Measurements from ENCODE around the gene ACSM4.

ACSM4 gene

DNA sequence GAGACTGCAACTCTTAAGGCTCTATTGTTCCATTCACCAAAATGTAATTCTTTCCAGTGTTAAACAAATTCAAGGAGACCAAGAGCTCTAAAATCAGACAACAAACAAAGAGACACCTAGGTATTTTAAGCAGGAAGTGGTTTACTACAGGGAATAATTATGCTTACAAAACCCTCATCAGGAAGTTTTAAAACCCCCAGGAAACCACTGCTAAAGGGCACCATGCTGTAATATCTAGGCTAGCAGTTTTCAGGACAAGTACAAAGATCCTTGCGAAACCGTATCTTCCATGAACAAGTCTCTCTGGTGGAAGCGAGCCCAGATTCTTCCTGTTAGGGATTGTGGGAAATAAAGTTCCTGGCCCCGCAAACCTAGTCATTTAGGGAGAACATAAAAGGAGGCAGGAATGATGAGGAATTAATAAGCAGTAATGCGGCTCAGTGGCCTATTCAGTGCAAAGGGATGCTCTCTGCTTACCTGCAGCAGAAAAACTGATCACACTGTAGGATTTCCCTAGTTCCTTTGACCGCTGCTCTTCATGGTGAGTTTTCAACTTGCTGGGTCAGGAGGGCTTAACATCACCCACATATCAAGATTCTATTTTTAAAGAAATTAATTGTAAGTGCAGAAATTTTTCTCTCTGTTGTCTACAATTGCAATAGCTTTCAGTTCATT lies 42.8 kb downstream of the ACSM4 start:
- no peak for DNase-seq (ENCODE audit: low read depth in 1 of 2, low spot score in 1 of 2)
- in situ Hi-C loops (cut with HindIII; ENCODE audit: low pct_unique_long_range_greater_than_20kb, low sequenced_read_pairs): no loop called here
- TF ChIP-seq JUND (IDR thresholded peaks at IDR 0.05; ENCODE audit: low read depth): no peak

DNA sequence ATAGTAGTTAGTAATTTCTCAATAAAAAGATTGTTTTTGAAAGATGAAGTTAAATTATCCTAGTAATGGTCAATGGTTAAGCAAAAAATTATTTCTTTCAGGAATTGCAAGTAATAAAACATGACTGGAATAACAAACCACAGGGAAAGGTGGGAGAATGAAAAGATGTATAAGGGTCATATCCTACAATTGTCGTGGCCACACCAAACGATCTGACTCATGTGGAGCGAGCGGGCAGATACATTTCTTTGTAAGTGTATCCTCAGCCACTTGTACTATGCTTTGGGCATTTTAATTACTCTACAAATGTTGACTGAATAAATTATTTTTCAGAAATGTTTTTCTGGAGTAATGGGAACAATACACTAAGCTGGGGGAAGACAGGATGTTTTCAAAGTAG lies 45.5 kb downstream of the ACSM4 start:
- in situ Hi-C loops (cut with HindIII; ENCODE audit: low pct_unique_long_range_greater_than_20kb, low sequenced_read_pairs): no loop called here

DNA sequence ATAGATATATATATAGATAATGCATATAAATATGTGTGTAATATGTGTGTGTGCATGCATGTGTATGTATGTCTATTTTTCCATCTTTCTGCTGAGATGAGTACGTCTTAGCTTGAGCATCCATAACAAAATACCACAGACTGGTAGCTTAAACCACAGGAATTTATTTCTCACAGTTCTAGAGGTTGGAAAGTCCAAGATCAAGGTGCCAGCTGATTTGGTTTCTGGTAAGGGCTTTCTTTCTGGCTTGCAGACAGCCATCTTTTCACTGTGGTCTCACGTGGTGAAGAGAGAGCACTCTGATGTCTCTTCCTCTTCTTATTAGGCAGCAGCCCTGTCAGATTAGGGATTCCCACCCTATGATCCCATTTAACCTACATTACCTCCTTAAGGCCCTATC lies 47.3 kb downstream of the ACSM4 start:
- TF ChIP-seq JUND (IDR thresholded peaks at IDR 0.05; ENCODE audit: low read depth): no peak
- no peak for DNase-seq (ENCODE audit: low read depth in 1 of 2, low spot score in 1 of 2)
- in situ Hi-C loops (cut with HindIII; ENCODE audit: low pct_unique_long_range_greater_than_20kb, low sequenced_read_pairs): no loop called here

More for the DNA sequence above, 45.5 kb downstream of the ACSM4 start:
- no peak for DNase-seq (ENCODE audit: low read depth in 1 of 2, low spot score in 1 of 2)
- no peak for TF ChIP-seq JUND (IDR thresholded peaks at IDR 0.05; ENCODE audit: low read depth)

DNA sequence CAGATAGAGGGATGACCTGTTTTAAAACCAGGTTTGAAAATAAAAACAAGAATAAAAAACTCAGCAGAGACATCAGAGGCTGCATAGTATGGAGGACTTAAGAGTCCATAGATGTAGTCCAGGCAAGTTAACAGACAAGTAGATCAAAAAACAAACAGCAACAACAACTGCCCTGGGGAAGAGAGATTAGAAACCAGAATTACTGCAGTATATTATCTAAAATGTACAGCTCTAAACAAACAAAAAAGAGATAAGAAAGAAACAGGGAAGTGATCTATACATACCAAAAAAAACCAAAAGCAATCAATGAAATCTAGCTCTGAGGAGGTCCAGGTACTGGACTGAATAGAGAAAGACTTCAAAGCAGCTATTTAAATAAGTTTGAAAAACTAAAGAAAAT lies 48.8 kb downstream of the ACSM4 start:
- in situ Hi-C loops (cut with HindIII; ENCODE audit: low pct_unique_long_range_greater_than_20kb, low sequenced_read_pairs): no loop called here
- DNase-seq (ENCODE audit: low read depth in 1 of 2, low spot score in 1 of 2): no peak

DNA sequence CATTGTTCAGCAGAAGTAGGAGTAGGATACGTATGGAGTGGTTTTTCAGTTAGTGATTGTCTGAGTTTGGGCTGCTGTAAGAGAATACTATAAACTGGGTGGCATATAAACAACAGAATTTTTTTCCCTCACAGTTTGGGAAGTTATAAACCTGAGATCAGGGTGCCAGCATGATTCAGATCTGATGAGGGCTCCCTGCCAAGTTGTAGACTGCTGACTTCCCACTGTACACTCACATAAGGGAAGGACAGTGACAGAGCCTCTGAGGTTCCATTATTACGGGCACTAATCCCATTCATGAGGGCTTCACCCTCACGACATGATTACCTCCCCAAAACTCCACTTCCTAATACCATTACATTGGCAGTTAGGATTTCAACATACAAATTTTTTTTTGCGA lies 50.7 kb downstream of the ACSM4 start:
- DNase-seq (ENCODE audit: low read depth in 1 of 2, low spot score in 1 of 2): no peak
- TF ChIP-seq JUND (IDR thresholded peaks at IDR 0.05; ENCODE audit: low read depth): no peak
- in situ Hi-C loops (cut with HindIII; ENCODE audit: low pct_unique_long_range_greater_than_20kb, low sequenced_read_pairs): no loop called here

More for the DNA sequence above, 48.8 kb downstream of the ACSM4 start:
- no peak for TF ChIP-seq JUND (IDR thresholded peaks at IDR 0.05; ENCODE audit: low read depth)

DNA sequence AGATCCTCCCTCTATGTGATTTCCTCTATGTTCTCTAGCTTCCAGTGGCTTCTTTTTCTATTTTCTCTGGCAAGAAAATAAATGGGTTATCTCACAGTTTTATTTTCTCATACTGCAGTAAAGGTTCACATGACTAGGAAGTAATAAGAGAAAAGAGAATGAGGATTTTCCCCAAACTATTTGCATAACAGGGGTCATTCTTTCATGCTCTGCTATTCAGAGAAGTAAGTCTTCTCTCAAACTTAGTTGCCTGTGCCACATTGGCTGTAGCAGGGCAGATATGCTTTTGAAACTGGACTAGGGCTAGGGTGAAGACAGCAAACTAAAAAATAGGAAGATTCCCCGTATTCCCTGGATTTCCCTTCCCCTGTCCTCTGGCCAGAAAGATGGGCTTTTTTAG lies 57.4 kb downstream of the ACSM4 start:
- no peak for TF ChIP-seq JUND (IDR thresholded peaks at IDR 0.05; ENCODE audit: low read depth)
- no peak for DNase-seq (ENCODE audit: low read depth in 1 of 2, low spot score in 1 of 2)
- in situ Hi-C loops (cut with HindIII; ENCODE audit: low pct_unique_long_range_greater_than_20kb, low sequenced_read_pairs): no loop called here

DNA sequence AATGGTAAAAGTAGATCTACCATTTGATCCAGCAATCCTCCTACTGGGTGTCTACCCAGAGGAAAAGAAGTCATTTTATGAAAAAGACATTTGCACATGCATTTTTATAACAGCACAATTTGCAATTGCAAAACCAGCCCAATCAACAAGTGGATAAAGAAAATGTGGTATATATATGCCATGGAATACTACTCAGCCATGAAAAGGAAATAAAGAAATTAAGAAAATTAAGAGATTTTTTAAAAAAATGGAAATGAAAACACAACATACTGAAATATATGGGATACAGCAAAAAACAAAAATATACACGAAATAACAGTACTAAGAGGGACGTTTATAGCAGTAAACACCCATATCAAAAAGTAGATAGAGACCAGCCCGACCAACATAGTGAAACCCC lies 58.9 kb downstream of the ACSM4 start:
- in situ Hi-C loops (cut with HindIII; ENCODE audit: low pct_unique_long_range_greater_than_20kb, low sequenced_read_pairs): no loop called here
- no peak for DNase-seq (ENCODE audit: low read depth in 1 of 2, low spot score in 1 of 2)
- TF ChIP-seq JUND (IDR thresholded peaks at IDR 0.05; ENCODE audit: low read depth): no peak

DNA sequence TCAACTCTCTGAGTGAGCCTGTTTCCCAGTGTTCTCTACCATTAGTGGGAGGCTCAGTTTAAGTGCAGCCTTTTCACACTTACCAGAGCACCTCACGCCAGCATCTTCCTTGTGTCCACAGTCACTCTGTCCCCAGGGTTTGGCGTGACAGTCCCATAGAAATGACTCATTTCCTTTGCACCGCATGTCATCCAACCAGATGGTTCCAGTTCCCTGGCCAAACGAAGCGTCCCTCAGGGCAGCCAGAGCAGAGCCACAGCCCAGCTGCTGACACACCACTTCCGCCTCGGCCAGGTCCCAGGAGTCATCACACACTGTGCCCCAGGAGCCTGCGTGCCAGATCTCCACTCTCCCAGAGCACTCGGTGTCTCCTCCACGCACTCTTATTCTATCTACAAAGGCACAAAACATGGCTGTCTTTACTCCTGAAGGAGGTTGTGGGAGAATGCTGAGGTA lies 65.4 kb downstream of the ACSM4 start:
- in situ Hi-C loops (cut with HindIII; ENCODE audit: low pct_unique_long_range_greater_than_20kb, low sequenced_read_pairs): no loop called here
- TF ChIP-seq JUND (IDR thresholded peaks at IDR 0.05; ENCODE audit: low read depth): no peak
- DNase-seq (ENCODE audit: low read depth in 1 of 2, low spot score in 1 of 2): peak in 1 of 2 experiments; percentile 22

DNA sequence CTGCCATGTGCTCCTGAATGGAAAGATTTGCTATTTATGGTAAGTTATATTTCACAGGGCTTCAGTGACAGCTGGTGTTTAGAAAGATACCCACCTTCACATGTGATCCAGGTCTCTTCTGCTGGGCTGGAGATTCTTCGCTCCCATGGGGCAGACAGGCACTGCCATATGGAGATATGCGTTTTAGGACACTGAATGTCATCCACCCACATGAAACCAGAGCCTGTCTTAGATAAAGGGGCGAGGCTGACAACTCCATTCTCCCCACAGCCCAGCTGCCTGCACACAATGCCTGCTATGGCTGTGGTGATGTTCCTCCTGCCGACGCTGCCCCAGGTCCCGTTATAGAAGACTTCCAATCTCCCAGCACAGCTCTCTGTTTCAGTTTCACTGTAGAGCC lies 69.4 kb downstream of the ACSM4 start:
- no peak for DNase-seq (ENCODE audit: low read depth in 1 of 2, low spot score in 1 of 2)
- TF ChIP-seq JUND (IDR thresholded peaks at IDR 0.05; ENCODE audit: low read depth): no peak
- in situ Hi-C loops (cut with HindIII; ENCODE audit: low pct_unique_long_range_greater_than_20kb, low sequenced_read_pairs): no loop called here

DNA sequence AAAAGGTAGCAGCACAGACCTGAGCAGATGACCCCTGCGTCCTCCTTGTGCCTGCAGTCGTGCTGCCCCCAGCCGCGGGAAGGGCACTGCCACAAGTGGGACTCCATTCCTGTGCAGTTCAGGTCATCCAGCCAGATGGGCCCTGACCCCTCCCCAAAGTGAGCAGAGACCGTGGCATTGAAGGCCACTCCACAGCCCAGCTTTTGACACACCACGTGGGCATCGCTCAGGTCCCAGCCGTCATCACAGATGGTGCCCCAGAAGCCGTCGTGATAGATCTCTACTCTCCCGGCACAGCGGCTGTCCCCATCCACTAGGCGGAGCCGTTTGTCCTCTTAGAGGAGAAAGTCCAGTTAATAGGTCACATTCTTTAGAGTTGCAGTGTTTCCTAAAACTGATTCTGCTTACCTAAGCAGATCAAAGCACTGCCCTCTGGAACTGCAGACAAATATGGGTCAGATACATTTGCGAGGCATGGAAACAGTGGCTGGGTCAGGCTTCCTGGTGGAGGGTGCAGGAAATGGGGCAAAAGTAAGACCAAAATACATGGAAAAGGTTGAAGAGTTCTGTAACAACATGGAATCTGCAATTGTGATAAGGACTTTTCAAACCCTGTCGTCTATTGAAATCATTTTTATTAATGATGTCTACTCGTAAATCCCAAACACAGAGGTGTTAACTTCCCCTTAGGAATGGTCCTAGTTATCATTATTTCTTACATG lies 70.7 kb downstream of the ACSM4 start:
- in situ Hi-C loops (cut with HindIII; ENCODE audit: low pct_unique_long_range_greater_than_20kb, low sequenced_read_pairs): no loop called here
- TF ChIP-seq JUND (IDR thresholded peaks at IDR 0.05; ENCODE audit: low read depth): no peak
- peak in 1 of 2 experiments; percentile 36 for DNase-seq (ENCODE audit: low read depth in 1 of 2, low spot score in 1 of 2)

DNA sequence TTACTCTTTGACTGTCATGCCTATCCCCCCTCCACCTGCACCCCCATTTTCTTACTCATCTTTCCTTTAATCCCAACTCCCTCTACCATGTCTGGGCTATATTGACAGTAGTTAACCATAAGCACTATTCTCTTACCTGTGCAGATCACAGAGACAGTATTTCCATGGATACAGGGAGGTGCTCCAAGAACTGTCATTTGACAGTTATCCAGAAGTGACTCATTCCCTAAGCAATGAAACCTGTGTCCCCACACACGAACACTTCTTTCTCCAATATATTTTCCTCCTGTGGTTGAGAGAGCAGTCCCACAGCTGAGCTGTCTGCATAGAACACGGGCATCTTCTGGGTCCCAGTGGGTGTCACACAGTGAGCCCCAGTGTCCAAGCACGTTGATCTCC lies 71.3 kb downstream of the ACSM4 start:
- TF ChIP-seq JUND (IDR thresholded peaks at IDR 0.05; ENCODE audit: low read depth): no peak
- in situ Hi-C loops (cut with HindIII; ENCODE audit: low pct_unique_long_range_greater_than_20kb, low sequenced_read_pairs): no loop called here
- DNase-seq (ENCODE audit: low read depth in 1 of 2, low spot score in 1 of 2): no peak

DNA sequence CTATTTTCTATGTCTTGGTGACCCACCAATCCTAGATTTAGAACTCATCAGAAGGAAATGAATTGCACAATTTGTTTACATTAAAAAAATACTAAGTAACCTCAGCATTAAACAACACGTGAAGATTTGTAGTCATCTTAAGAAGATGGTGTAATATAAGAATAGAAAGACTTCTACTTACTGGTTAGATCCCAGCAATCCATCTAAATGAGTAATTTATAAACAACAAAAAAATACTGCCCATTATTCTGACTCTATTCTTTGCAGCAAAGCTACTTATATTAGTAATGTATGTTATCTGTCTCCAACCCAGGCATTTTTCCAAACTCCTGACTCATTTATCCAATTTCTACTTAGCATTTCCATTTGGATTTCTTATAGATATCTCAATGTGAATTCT lies 72.3 kb downstream of the ACSM4 start:
- in situ Hi-C loops (cut with HindIII; ENCODE audit: low pct_unique_long_range_greater_than_20kb, low sequenced_read_pairs): no loop called here
- DNase-seq (ENCODE audit: low read depth in 1 of 2, low spot score in 1 of 2): no peak
- TF ChIP-seq JUND (IDR thresholded peaks at IDR 0.05; ENCODE audit: low read depth): no peak
